GM10266 (cell line): ENCODE data around the gene MELTF.

Source experiments
- DNase-seq: peaks from one replicate; pipeline ENCODE4 v3.0.0; 2012; ENCODE audit errors: extremely low spot score
- CTCF ChIP-seq: IDR thresholded peaks from 2 replicates; pipeline ENCODE4 v1.5.1; 2012; ENCODE audit warnings: mild to moderate bottlenecking, low read depth; ENCODE audit not compliant: control insufficient read depth, insufficient read depth; ENCODE audit errors: missing control alignments

MELTF gene

DNA sequence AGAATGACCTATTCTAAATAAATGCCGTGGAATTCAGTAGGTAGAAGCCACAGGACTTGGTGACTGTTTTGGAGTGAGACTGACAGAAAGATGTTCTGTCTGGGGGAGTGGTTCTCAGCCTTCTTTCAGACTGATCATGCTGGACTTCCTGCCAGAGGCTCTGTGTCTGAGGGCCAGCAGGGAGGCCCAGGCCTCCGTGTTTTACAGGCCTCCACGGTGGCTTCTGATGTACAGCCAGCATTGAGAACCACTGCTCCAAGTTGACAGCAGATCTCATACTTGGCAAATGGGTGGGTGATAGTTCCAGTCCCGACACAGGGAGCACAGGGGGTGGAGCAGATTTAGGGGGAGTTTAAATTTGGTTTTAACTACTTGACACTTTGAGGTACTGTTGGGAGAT is 54.3 kb downstream of the MELTF start:
- DNase-seq, result no peak
- no peak for TF ChIP-seq CTCF

- no peak for DNase-seq
- TF ChIP-seq CTCF, result no peak
Observed at GRCh38 chr3:196974661-196975060, 55.0 kb downstream of the MELTF start.

GRCh38 chr3:196971094-196971698 is 58.4 kb downstream of the MELTF start:
- DNase-seq, result no peak
- no peak for TF ChIP-seq CTCF

DNA sequence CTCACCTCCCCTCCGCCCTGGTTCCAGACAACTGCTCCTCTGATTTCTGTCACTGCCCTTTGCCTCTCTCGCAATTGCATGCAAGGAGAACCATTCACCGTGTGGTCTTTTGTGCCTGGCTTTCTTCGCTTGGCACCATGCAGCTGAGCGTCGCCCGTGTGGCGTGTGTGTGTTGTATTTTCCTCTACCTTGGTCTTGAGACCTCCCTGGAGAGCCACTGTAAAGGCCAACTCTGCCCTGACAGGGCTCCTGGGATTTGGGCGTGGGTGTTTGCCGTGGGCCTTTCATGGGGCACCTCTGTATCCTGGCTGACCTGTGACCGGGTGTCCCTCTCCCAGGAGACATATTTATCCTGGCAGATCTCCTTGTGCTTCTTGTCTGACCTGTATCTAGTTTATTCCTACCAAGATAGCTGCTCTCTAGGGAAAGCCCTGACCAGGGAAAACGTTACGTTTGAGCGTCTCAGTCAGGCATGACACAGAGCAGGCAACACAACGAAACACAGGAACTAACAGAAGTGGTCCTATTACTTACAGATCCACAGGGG is 59.0 kb downstream of the MELTF start:
- DNase-seq, result no peak
- TF ChIP-seq CTCF, result no peak

DNA sequence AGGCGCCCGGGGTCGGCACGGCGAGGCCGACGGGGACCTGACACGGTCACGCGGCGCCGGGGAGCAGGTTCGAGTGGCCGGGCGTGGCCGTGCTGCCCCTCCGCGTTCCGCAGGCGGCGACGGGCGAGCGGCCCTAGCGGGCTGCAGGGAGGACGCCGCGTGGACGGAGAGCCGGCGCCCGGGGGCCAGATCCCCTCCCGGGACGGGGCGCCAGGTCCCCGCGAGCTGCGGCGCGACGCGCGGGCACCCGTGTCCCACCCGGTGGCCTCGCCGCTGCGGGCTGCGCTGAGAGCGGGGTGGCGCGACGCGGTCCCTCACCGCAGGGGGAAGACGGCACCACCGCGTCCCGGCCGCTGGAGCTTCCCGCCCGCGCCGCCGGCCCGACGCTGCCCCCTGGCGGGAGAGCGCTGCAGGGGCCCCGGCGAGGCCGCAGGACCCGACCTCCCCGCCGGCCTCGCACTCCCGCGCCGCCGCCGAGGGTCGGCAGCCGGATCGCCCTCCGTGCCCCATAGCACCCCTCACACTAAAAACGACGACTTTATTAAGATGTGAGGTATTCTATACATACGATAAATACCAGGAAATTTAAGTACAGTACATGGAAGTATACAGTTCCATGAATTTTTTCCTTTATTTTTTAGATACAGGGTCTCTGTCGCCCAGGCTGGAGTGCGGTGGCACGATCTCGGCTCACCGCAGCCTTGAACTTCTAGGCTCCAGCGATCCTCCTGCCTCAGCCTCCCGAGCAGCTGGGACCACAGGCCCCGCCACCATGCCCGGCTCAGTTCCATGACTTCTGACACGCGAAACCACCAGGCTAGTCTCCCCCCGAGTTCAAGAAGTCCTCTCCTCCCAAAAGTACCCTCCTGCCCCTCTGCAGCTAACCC is 59.7 kb downstream of the MELTF start:
- DNase-seq, result peak; percentile 98
- TF ChIP-seq CTCF, result peak; percentile 100

GRCh38 chr3:196969134-196969659 is 60.4 kb downstream of the MELTF start:
- DNase-seq, result peak; percentile 94

More at GRCh38 chr3:196969134-196969659, 60.4 kb downstream of the MELTF start:
- TF ChIP-seq CTCF, result no peak
